ENCODE measurements around the gene RARB. TPM values are rescaled to one million over a fixed set of nuclear protein-coding genes. Genes with fewer than 3 reads are reported as not detected.

The RARB gene
- total RNA-seq, 2 donors from 2014 or later, result 15.2 to 22.8 TPM

- Histone ChIP-seq H3K27me3 (no peaks in the 10 kb centered on the region), H3K4me1 (peaks cover 0 to 18% of the 10 kb centered on the region in 2 donors), H3K27ac (no peak overlapping the region), H3K36me3 (peaks cover 20% of the 10 kb centered on the region), H3K9me3 (no peaks in the 10 kb centered on the region), H3K4me3 (no peak overlapping the region)
- no peak for DNase-seq (ENCODE audit: low spot score)
- no peak for TF ChIP-seq CTCF (IDR thresholded peaks at IDR 0.05)
Measured at GRCh38 chr3:25578059-25578458, 150.0 kb downstream of the RARB start.

- no peak overlapping the region for H3K4me3 ChIP-seq
- TF ChIP-seq CTCF (IDR thresholded peaks at IDR 0.05), result no peak
- H3K36me3 ChIP-seq, result peaks cover 20% of the 10 kb centered on the region
- peaks cover 0 to 4% of the 10 kb centered on the region in 2 donors for H3K4me1 ChIP-seq
- no peak overlapping the region for H3K27ac ChIP-seq
- no peaks in the 10 kb centered on the region for H3K27me3 ChIP-seq
- no peak for DNase-seq (ENCODE audit: low spot score)
- H3K9me3 ChIP-seq, result no peaks in the 10 kb centered on the region
Measured at GRCh38 chr3:25580534-25580933, 152.5 kb downstream of the RARB start.

- H3K36me3 ChIP-seq, result peaks cover 20% of the 10 kb centered on the region
- no peak for DNase-seq (ENCODE audit: low spot score)
- TF ChIP-seq CTCF (IDR thresholded peaks at IDR 0.05), result no peak
Measured at GRCh38 chr3:25581335-25581734, 153.3 kb downstream of the RARB start.

GRCh38 chr3:25581823-25582222, 153.8 kb downstream of the RARB start:
- TF ChIP-seq CTCF (IDR thresholded peaks at IDR 0.05), result no peak
- Histone ChIP-seq H3K9me3 (no peaks in the 10 kb centered on the region), H3K36me3 (peaks cover 20% of the 10 kb centered on the region), H3K27me3 (no peaks in the 10 kb centered on the region), H3K27ac (no peak overlapping the region), H3K4me3 (no peak overlapping the region), H3K4me1 (no peaks in the 10 kb centered on the region)
- DNase-seq (ENCODE audit: low spot score), result no peak

More at GRCh38 chr3:25581335-25581734, 153.3 kb downstream of the RARB start:
- H3K9me3 ChIP-seq, result no peaks in the 10 kb centered on the region
- H3K27me3 ChIP-seq, result no peaks in the 10 kb centered on the region
- H3K4me3 ChIP-seq, result no peak overlapping the region
- H3K4me1 ChIP-seq, result no peaks in the 10 kb centered on the region
- no peak overlapping the region for H3K27ac ChIP-seq

GRCh38 chr3:25582242-25582641, 154.2 kb downstream of the RARB start:
- H3K4me1 ChIP-seq, result no peaks in the 10 kb centered on the region
- TF ChIP-seq CTCF (IDR thresholded peaks at IDR 0.05), result no peak
- H3K4me3 ChIP-seq, result no peak overlapping the region
- no peaks in the 10 kb centered on the region for H3K27me3 ChIP-seq
- no peak for DNase-seq (ENCODE audit: low spot score)
- peaks cover 20% of the 10 kb centered on the region for H3K36me3 ChIP-seq
- H3K27ac ChIP-seq, result no peak overlapping the region
- H3K9me3 ChIP-seq, result no peaks in the 10 kb centered on the region

- Histone ChIP-seq H3K4me1 (peaks cover 0 to 2% of the 10 kb centered on the region in 2 donors), H3K27me3 (no peaks in the 10 kb centered on the region), H3K27ac (no peak overlapping the region), H3K9me3 (no peaks in the 10 kb centered on the region), H3K4me3 (no peak overlapping the region), H3K36me3 (peaks cover 20% of the 10 kb centered on the region)
- no peak for DNase-seq (ENCODE audit: low spot score)
- TF ChIP-seq CTCF (IDR thresholded peaks at IDR 0.05), result no peak
Measured at GRCh38 chr3:25583343-25583742, 155.3 kb downstream of the RARB start.
